Upper lobe of right lung (tissue), 1 donor: Measurements from ENCODE around the gene ZBED3. TPM values are rescaled to one million over a fixed set of nuclear protein-coding genes. Genes with fewer than 3 reads are reported as not detected.

ENCODE experiments used
- total RNA-seq: library from RNA; stranded (reverse); fragmentation: NEBNext Ultra II Directional; extraction: Animal tissue kit (Norgen Biotek cat#: 25700); gene quantifications from one replicate; pipeline ENCODE4 v1.2.1, GENCODE V29; 2021
- donor health status: DM: no; HTN: yes; CAD: no; lungs with severe emphysema.

Gene ZBED3
- total RNA-seq, 1 donor from 2014 or later: 14.8 TPM

Other genes with a start within 250 kb of the ZBED3 start
- gene S100Z, start 237.3 kb downstream of the ZBED3 start, total RNA-seq: 0.52 TPM
- gene CRHBP, start 134.2 kb downstream of the ZBED3 start, total RNA-seq: 0.26 TPM
- gene AGGF1, start 56.9 kb downstream of the ZBED3 start, total RNA-seq: 22.3 TPM
- gene PDE8B, start 123.4 kb upstream of the ZBED3 start, total RNA-seq: 4.9 TPM